ENCODE measurements around the gene DIP2C.
A peak's percentile ranks its signal among the peaks of the same experiment; 100 is the strongest.

Gene DIP2C

GRCh38 chr10:623014-623413 lies 66.5 kb downstream of the DIP2C start:
- no peak overlapping the region for H3K4me3 ChIP-seq
- DNase-seq: no peak
- no peaks in the 10 kb centered on the region for H3K9me3 ChIP-seq
- H3K4me1 ChIP-seq: peaks cover 0 to 77% (median 43%) of the 10 kb centered on the region in 4 donors
- no peak for TF ChIP-seq CTCF (IDR thresholded peaks at IDR 0.05)
- intact Hi-C loops (cut with DNase I; ENCODE audit: low total_unique reads): no loop called here
- peak overlapping the region; percentile 87 for H3K27ac ChIP-seq
- no peaks in the 10 kb centered on the region for H3K36me3 ChIP-seq
- H3K27me3 ChIP-seq: no peaks in the 10 kb centered on the region

- H3K36me3 ChIP-seq: no peaks in the 10 kb centered on the region
- H3K9me3 ChIP-seq: no peaks in the 10 kb centered on the region
- H3K4me3 ChIP-seq: no peak overlapping the region
- no peak for DNase-seq
- H3K27me3 ChIP-seq: no peaks in the 10 kb centered on the region
- H3K4me1 ChIP-seq: peaks cover 0 to 81% (median 48%) of the 10 kb centered on the region in 4 donors
- no peak for TF ChIP-seq CTCF (IDR thresholded peaks at IDR 0.05)
- H3K27ac ChIP-seq: peak overlapping the region; percentile 87
- intact Hi-C loops (cut with DNase I; ENCODE audit: low total_unique reads): no loop called here
Observed at GRCh38 chr10:621981-622740, 67.3 kb downstream of the DIP2C start.

GRCh38 chr10:621513-621912 lies 68.0 kb downstream of the DIP2C start:
- no peak overlapping the region for H3K4me3 ChIP-seq
- H3K9me3 ChIP-seq: no peaks in the 10 kb centered on the region
- intact Hi-C loops (cut with DNase I; ENCODE audit: low total_unique reads): no loop called here
- no peak overlapping the region for H3K27ac ChIP-seq
- no peaks in the 10 kb centered on the region for H3K36me3 ChIP-seq
- peaks cover 0 to 84% (median 45%) of the 10 kb centered on the region in 4 donors for H3K4me1 ChIP-seq
- no peak for DNase-seq
- H3K27me3 ChIP-seq: no peaks in the 10 kb centered on the region
- TF ChIP-seq CTCF (IDR thresholded peaks at IDR 0.05): no peak

GRCh38 chr10:620971-621370 lies 68.5 kb downstream of the DIP2C start:
- Histone ChIP-seq H3K4me1 (peaks cover 0 to 81% (median 43%) of the 10 kb centered on the region in 4 donors), H3K36me3 (no peaks in the 10 kb centered on the region), H3K27ac (no peak overlapping the region), H3K4me3 (no peak overlapping the region), H3K9me3 (no peaks in the 10 kb centered on the region), H3K27me3 (no peaks in the 10 kb centered on the region)
- TF ChIP-seq CTCF (IDR thresholded peaks at IDR 0.05): no peak
- DNase-seq: no peak
- intact Hi-C loops (cut with DNase I; ENCODE audit: low total_unique reads): no loop called here

- intact Hi-C loops (cut with DNase I; ENCODE audit: low total_unique reads): no loop called here
- peaks cover 0 to 75% (median 40%) of the 10 kb centered on the region in 4 donors for H3K4me1 ChIP-seq
- no peaks in the 10 kb centered on the region for H3K36me3 ChIP-seq
- no peaks in the 10 kb centered on the region for H3K27me3 ChIP-seq
- no peak for TF ChIP-seq CTCF (IDR thresholded peaks at IDR 0.05)
- H3K4me3 ChIP-seq: no peak overlapping the region
- DNase-seq: no peak
- no peak overlapping the region for H3K27ac ChIP-seq
- H3K9me3 ChIP-seq: no peaks in the 10 kb centered on the region
Observed at GRCh38 chr10:620417-620816, 69.1 kb downstream of the DIP2C start.
